22Rv1 (cell line): ENCODE results near the gene POLQ.

Experiments used
- H3K27ac ChIP-seq: fragments of 450-650 bp; 2 replicates; pipeline ENCODE4 v1.5.1; 2017
- ZFX ChIP-seq: fragments of 450-650 bp; IDR thresholded peaks from 2 replicates; pipeline ENCODE4 v1.6.1; 2017; ENCODE audit warnings: antibody characterized with exemption, borderline replicate concordance
- TF ChIP-seq, protein P1 (sequence below): fragments of 450-650 bp; IDR thresholded peaks from 2 replicates; pipeline ENCODE4 v1.5.1; 2017; ENCODE audit warnings: mild to moderate bottlenecking

The POLQ gene

DNA sequence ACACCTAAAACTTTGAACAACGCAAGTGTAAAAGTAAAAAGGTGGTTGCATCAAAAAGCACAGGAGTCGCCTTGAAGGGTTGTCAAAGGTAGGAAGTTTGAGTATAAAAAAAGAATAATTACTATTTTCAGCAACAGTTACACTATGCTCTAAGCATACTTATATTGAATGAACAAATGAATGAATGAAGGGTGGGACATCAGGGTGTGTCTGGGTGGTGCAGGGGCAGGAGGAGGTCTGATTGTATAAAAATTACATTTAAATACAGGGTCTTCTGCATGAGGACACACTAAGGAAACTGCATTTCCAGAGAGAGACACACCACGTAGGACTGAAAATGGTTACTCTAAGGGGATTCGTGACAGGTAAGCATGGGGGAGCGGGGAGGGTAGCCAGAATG lies 21.9 kb upstream of the POLQ start, which contains the start of gene ARGFX:
TSS of gene ARGFX (plus strand) at position 301 of the 400 bp plus-strand sequence. CDS start 2,765 bp downstream, outside the sequence.
- TF ChIP-seq ZFX: no peak
- TF ChIP-seq, protein P1, sequence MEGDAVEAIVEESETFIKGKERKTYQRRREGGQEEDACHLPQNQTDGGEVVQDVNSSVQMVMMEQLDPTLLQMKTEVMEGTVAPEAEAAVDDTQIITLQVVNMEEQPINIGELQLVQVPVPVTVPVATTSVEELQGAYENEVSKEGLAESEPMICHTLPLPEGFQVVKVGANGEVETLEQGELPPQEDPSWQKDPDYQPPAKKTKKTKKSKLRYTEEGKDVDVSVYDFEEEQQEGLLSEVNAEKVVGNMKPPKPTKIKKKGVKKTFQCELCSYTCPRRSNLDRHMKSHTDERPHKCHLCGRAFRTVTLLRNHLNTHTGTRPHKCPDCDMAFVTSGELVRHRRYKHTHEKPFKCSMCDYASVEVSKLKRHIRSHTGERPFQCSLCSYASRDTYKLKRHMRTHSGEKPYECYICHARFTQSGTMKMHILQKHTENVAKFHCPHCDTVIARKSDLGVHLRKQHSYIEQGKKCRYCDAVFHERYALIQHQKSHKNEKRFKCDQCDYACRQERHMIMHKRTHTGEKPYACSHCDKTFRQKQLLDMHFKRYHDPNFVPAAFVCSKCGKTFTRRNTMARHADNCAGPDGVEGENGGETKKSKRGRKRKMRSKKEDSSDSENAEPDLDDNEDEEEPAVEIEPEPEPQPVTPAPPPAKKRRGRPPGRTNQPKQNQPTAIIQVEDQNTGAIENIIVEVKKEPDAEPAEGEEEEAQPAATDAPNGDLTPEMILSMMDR: no peak
- H3K27ac ChIP-seq: no peak within 1 kb of the TSS

DNA sequence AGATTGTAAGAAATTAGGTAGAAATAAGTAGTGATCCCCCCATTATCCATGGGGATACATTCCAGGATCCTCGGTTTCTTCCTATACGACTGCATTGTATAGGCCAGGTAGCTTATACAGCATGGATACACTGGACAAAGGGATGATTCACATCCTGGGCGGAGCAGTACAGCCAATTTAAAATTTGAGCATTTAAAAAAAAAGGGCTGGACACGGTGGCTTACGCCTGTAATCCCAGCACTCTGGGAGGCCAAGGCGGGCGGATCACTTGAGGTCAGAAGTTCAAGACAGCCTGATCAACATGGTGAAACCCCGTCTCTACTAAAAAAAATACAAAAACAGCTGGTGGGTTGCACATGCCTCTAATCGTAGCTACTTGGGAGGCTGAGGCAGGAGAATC lies 21.0 kb upstream of the POLQ start:
- TF ChIP-seq, protein P1: no peak
- no peak for TF ChIP-seq ZFX
- no peak overlapping the region for H3K27ac ChIP-seq

DNA sequence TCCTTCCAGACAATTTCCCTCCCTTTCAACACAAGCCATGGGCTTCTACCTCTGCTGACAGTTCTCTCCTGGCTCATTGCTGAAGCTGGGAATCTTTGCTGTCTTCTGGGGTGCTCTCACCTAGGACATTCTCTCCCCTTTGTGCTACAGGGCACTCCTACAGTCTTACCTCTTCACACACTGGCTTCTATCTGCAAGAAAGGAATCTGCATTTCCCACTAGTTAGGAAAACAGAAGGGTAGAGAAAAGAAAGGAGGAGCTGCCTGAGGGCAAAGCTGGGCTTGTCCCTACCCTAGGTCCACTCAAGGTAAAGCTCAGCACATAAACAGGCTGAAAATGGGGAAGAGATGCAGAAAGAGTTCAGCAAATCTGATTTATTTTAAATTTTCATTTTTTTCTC lies 16.4 kb upstream of the POLQ start:
- H3K27ac ChIP-seq: peak overlapping the region; percentile 77
- TF ChIP-seq, protein P1: no peak
- TF ChIP-seq ZFX: no peak

GRCh38 chr3:121557426-121557934 lies 11.7 kb upstream of the POLQ start:
- H3K27ac ChIP-seq: no peak overlapping the region

GRCh38 chr3:121552797-121553196 lies 7.0 kb upstream of the POLQ start:
- no peak overlapping the region for H3K27ac ChIP-seq
- no peak for TF ChIP-seq ZFX
- TF ChIP-seq, protein P1: no peak

More at GRCh38 chr3:121557426-121557934, 11.7 kb upstream of the POLQ start:
- TF ChIP-seq, protein P1: no peak

GRCh38 chr3:121552379-121552778 lies 6.6 kb upstream of the POLQ start:
- no peak for TF ChIP-seq ZFX
- no peak overlapping the region for H3K27ac ChIP-seq

GRCh38 chr3:121545049-121545573 lies 677 bp downstream of the POLQ start:
- peak overlapping the region; percentile 70 for H3K27ac ChIP-seq
- TF ChIP-seq, protein P1: no peak
- no peak for TF ChIP-seq ZFX

GRCh38 chr3:121542924-121543323 lies 2.9 kb downstream of the POLQ start:
- TF ChIP-seq, protein P1: no peak
- no peak overlapping the region for H3K27ac ChIP-seq
